PC-3 (cell line): ENCODE data around the gene INSM2. TPM values are rescaled to one million over a fixed set of nuclear protein-coding genes. Genes with fewer than 3 reads are reported as not detected.

ENCODE experiments used
- ATAC-seq: fragments of 200-7000 bp; cut with Tn5 transposase; 2 replicates; pipeline ENCODE4 v1.9.1; 2020; ENCODE audit warnings: mild to moderate bottlenecking, moderate library complexity
- BruUV-seq: library from RNA; stranded (reverse); fragments of 400-500 nt; replicated peaks from 2 replicates; lab custom pipeline; 2021; lab: Mats Ljungman, UMichigan
- CTCF ChIA-PET: fragments of 300-600 bp; sonication (Branson Sonifier 250); formaldehyde crosslinking; loops from one replicate; lab custom pipeline; 2022; ENCODE audit warnings: antibody characterized with exemption; lab: Charles Lee
- POLR2A ChIA-PET: fragments of 300-600 bp; sonication (Branson Sonifier 250); formaldehyde crosslinking; loops from one replicate; lab custom pipeline; 2022; ENCODE audit warnings: antibody characterized with exemption; ENCODE audit not compliant: unreplicated experiment; lab: Charles Lee
- DNase-seq: peaks from one replicate; pipeline ENCODE4 v3.0.0-alpha.2; 2015
- H2AFZ ChIP-seq: fragments of 300-600 bp; sonication (generic); 2 replicates; pipeline ENCODE4 v1.6.0; 2016; ENCODE audit warnings: antibody characterized with exemption, low read length
- H3F3A ChIP-seq: fragments of 300-600 bp; sonication (generic); one replicate; pipeline ENCODE4 v1.6.0; 2017; ENCODE audit warnings: antibody characterized with exemption, low read length, control low read depth, mild to moderate bottlenecking; ENCODE audit not compliant: unreplicated experiment
- H3K27ac ChIP-seq: fragments of 300-600 bp; sonication (generic); 2 replicates; pipeline ENCODE4 v1.5.1; 2016; ENCODE audit warnings: mild to moderate bottlenecking, low read length
- H3K27me3 ChIP-seq: fragments of 300-600 bp; sonication (generic); 2 replicates; pipeline ENCODE4 v1.6.1; 2016; ENCODE audit warnings: low read length, mixed read lengths
- H3K36me3 ChIP-seq: fragments of 300-600 bp; sonication (generic); 2 replicates; pipeline ENCODE4 v1.6.1; 2016; ENCODE audit warnings: low read depth, mixed run types, low read length, mixed read lengths
- H3K4me1 ChIP-seq: fragments of 300-600 bp; sonication (generic); 2 replicates; pipeline ENCODE4 v1.5.1; 2016; ENCODE audit warnings: low read length; ENCODE audit not compliant: insufficient read depth
- H3K4me2 ChIP-seq: fragments of 300-600 bp; sonication (generic); 2 replicates; pipeline ENCODE4 v1.6.0; 2016; ENCODE audit warnings: low read length
- H3K4me3 ChIP-seq: fragments of 300-600 bp; sonication (generic); 2 replicates; pipeline ENCODE4 v1.5.1; 2016; ENCODE audit warnings: mild to moderate bottlenecking, low read length, mixed read lengths
- H3K79me2 ChIP-seq: fragments of 300-600 bp; sonication (generic); 2 replicates; pipeline ENCODE4 v1.6.1; 2017; ENCODE audit warnings: low read length, mixed read lengths
- H3K9ac ChIP-seq: fragments of 300-600 bp; sonication (generic); 2 replicates; pipeline ENCODE4 v1.6.0; 2016; ENCODE audit warnings: mild to moderate bottlenecking, low read length
- H3K9me2 ChIP-seq: fragments of 300-600 bp; sonication (generic); replicated peaks from 2 replicates; pipeline ENCODE4 v1.6.1; 2016; ENCODE audit warnings: mixed run types, low read length, mixed read lengths
- H3K9me3 ChIP-seq: fragments of 300-600 bp; sonication (generic); 2 replicates; pipeline ENCODE4 v1.6.1; 2016; ENCODE audit warnings: low read length, mixed read lengths
- H4K20me1 ChIP-seq: fragments of 300-600 bp; sonication (generic); 2 replicates; pipeline ENCODE4 v1.6.1; 2016; ENCODE audit warnings: low read length, mixed read lengths
- CTCF ChIP-seq: fragments of 300-600 bp; sonication (generic); conservative IDR thresholded peaks from 2 replicates; pipeline ENCODE4 v1.5.1; 2017; ENCODE audit warnings: antibody characterized with exemption, low read depth, mild to moderate bottlenecking, low read length
- EZH2 ChIP-seq: fragments of 300-600 bp; sonication (generic); IDR thresholded peaks from one replicate; pipeline ENCODE4 v1.6.1; 2017; ENCODE audit warnings: antibody characterized with exemption, mild to moderate bottlenecking, low read length; ENCODE audit not compliant: unreplicated experiment
- EZH2phosphoT487 ChIP-seq: fragments of 300-600 bp; sonication (generic); IDR thresholded peaks from 2 replicates; pipeline ENCODE4 v1.6.1; 2018; ENCODE audit warnings: mild to moderate bottlenecking, antibody characterized with exemption, low read length, borderline replicate concordance
- intact Hi-C: fragments of 100-400 bp; cut with micrococcal nuclease; formaldehyde crosslinking; loops from 2 replicates; pipeline ENCODE4 v1.9.0; 2023
- total RNA-seq: library from RNA; depleted of rRNA; stranded (reverse); fragments of >200 nt; gene quantifications from 2 replicates; pipeline ENCODE4 v1.2.3, GENCODE V29; 2014

INSM2 gene
- total RNA-seq, 1 experiment from 2014 or later, result 0.07 TPM

- H3K9ac ChIP-seq, result no peak overlapping the region
- no peaks in the 10 kb centered on the region for H3K27me3 ChIP-seq
- no peak for TF ChIP-seq CTCF
- no peak for TF ChIP-seq EZH2
- H3F3A ChIP-seq, result no peaks in the 10 kb centered on the region
- H3K4me2 ChIP-seq, result no peak overlapping the region
- no TSS peak for BruUV-seq
- ATAC-seq, result no peak
- H3K9me2 ChIP-seq, result no peaks in the 10 kb centered on the region
- H4K20me1 ChIP-seq, result no peaks in the 10 kb centered on the region
- intact Hi-C loops, result no loop called here
- H3K27ac ChIP-seq, result no peak overlapping the region
- CTCF ChIA-PET, result no interaction called here
- no peaks in the 10 kb centered on the region for H3K79me2 ChIP-seq
- no peaks in the 10 kb centered on the region for H3K36me3 ChIP-seq
- H3K4me3 ChIP-seq, result no peak overlapping the region
- no peak overlapping the region for H2AFZ ChIP-seq
- POLR2A ChIA-PET, result no interaction called here
- peaks cover 7% of the 10 kb centered on the region; the same call in 1 of the 2 replicates for H3K9me3 ChIP-seq
- no peaks in the 10 kb centered on the region for H3K4me1 ChIP-seq
- DNase-seq, result no peak
Measured at GRCh38 chr14:35495278-35495677, 38.7 kb upstream of the INSM2 start.

GRCh38 chr14:35499180-35499579, 34.8 kb upstream of the INSM2 start:
- H4K20me1 ChIP-seq, result no peaks in the 10 kb centered on the region
- no peak overlapping the region for H3K9ac ChIP-seq
- no peak overlapping the region for H2AFZ ChIP-seq
- H3K79me2 ChIP-seq, result no peaks in the 10 kb centered on the region
- no TSS peak for BruUV-seq
- ChIA-PET POLR2A (no interaction called here), CTCF (no interaction called here)
- no peaks in the 10 kb centered on the region for H3K4me1 ChIP-seq
- no peak overlapping the region for H3K4me3 ChIP-seq
- ATAC-seq (no peak), DNase-seq (no peak)
- H3K9me3 ChIP-seq, result no peaks in the 10 kb centered on the region
- peaks cover 18% of the 10 kb centered on the region for H3K27me3 ChIP-seq
- no peak overlapping the region for H3K4me2 ChIP-seq
- no peak overlapping the region for H3K27ac ChIP-seq
- TF ChIP-seq EZH2 (no peak), CTCF (no peak)
- no peaks in the 10 kb centered on the region for H3K36me3 ChIP-seq
- no peaks in the 10 kb centered on the region for H3F3A ChIP-seq
- H3K9me2 ChIP-seq, result no peaks in the 10 kb centered on the region
- intact Hi-C loops, result no loop called here

- no peaks in the 10 kb centered on the region for H4K20me1 ChIP-seq
- intact Hi-C loops, result no loop called here
- no peak overlapping the region for H2AFZ ChIP-seq
- H3K27me3 ChIP-seq, result peaks cover 49% of the 10 kb centered on the region
- H3F3A ChIP-seq, result no peaks in the 10 kb centered on the region
- DNase-seq (no peak), ATAC-seq (no peak)
- ChIA-PET CTCF (no interaction called here), POLR2A (interaction anchor here (0.6 kb wide), 1 partner anchor 1661 kb away, joined by 4 read pairs; no protein-coding TSS in a partner anchor)
- TF ChIP-seq EZH2 (no peak), CTCF (no peak), EZH2phosphoT487 (no peak)
- BruUV-seq, result no TSS peak
- H3K79me2 ChIP-seq, result no peaks in the 10 kb centered on the region
- H3K27ac ChIP-seq, result no peak overlapping the region
- no peaks in the 10 kb centered on the region for H3K9me3 ChIP-seq
- no peaks in the 10 kb centered on the region for H3K36me3 ChIP-seq
- H3K9ac ChIP-seq, result no peak overlapping the region
- no peak overlapping the region for H3K4me2 ChIP-seq
- H3K4me1 ChIP-seq, result no peaks in the 10 kb centered on the region
- H3K4me3 ChIP-seq, result no peak overlapping the region
- no peaks in the 10 kb centered on the region for H3K9me2 ChIP-seq
Measured at GRCh38 chr14:35503646-35504045, 30.3 kb upstream of the INSM2 start.
